NCI-H510A treated with DMSO at 0.1 percent for 48 hours (cell line): ENCODE data around the gene SLC18B1.
"Not testable (repeated sequence)": the region's sequence is repeated elsewhere in the genome, so short reads cannot be mapped to it uniquely, and the experiment has no call there.

ENCODE experiments used
- DNase-seq: peaks from one replicate; lab custom pipeline; 2025; lab: John Stamatoyannopoulos, UW

The SLC18B1 gene

GRCh38 chr6:132798869-132799538 lies 567 bp upstream of the SLC18B1 start:
- DNase-seq, result peak; percentile 72

- no peak for DNase-seq
These were observed 3.0 kb downstream of the SLC18B1 start for GRCh38 chr6:132795461-132795860.

- no peak for DNase-seq
These were observed 5.9 kb downstream of the SLC18B1 start for GRCh38 chr6:132792510-132792909.

GRCh38 chr6:132790450-132790849 lies 8.0 kb downstream of the SLC18B1 start:
- no peak for DNase-seq

- no peak for DNase-seq
These were observed 9.1 kb downstream of the SLC18B1 start for GRCh38 chr6:132789396-132789776.

- no peak for DNase-seq
These were observed 9.6 kb downstream of the SLC18B1 start for GRCh38 chr6:132788658-132789395.

GRCh38 chr6:132785936-132786335 lies 12.5 kb downstream of the SLC18B1 start:
- DNase-seq, result no peak

GRCh38 chr6:132780770-132781371 lies 17.6 kb downstream of the SLC18B1 start:
- no peak for DNase-seq

GRCh38 chr6:132777881-132778280 lies 20.6 kb downstream of the SLC18B1 start:
- not testable (repeated sequence) for DNase-seq

GRCh38 chr6:132768051-132768517 lies 30.4 kb downstream of the SLC18B1 start:
- DNase-seq, result no peak

- no peak for DNase-seq
These were observed 32.9 kb downstream of the SLC18B1 start for GRCh38 chr6:132765560-132765959.

GRCh38 chr6:132764370-132764769 lies 34.1 kb downstream of the SLC18B1 start:
- no peak for DNase-seq

- no peak for DNase-seq
These were observed 35.2 kb downstream of the SLC18B1 start for GRCh38 chr6:132763269-132763668.

- no peak for DNase-seq
These were observed 38.2 kb downstream of the SLC18B1 start for GRCh38 chr6:132760256-132760655.

- DNase-seq, result no peak
These were observed 39.7 kb downstream of the SLC18B1 start for GRCh38 chr6:132758689-132759088.

GRCh38 chr6:132752255-132752654 lies 46.2 kb downstream of the SLC18B1 start:
- DNase-seq, result no peak

GRCh38 chr6:132751828-132752227 lies 46.6 kb downstream of the SLC18B1 start:
- DNase-seq, result no peak

GRCh38 chr6:132751306-132751705 lies 47.1 kb downstream of the SLC18B1 start:
- DNase-seq, result no peak

- DNase-seq, result no peak
These were observed 47.8 kb downstream of the SLC18B1 start for GRCh38 chr6:132750455-132751248.

- DNase-seq, result no peak
These were observed 49.3 kb downstream of the SLC18B1 start for GRCh38 chr6:132749111-132749510.

- no peak for DNase-seq
These were observed 50.0 kb downstream of the SLC18B1 start for GRCh38 chr6:132748446-132748845.

GRCh38 chr6:132746048-132746447 lies 52.4 kb downstream of the SLC18B1 start:
- no peak for DNase-seq
